GM19023 (cell line): ENCODE data around the gene RHBG.
"Not testable (repeated sequence)": the region's sequence is repeated elsewhere in the genome, so short reads cannot be mapped to it uniquely, and the experiment has no call there.

Source experiments
- ATAC-seq: cut with Tn5 transposase; IDR thresholded peaks from one replicate; pipeline ENCODE4 v1.9.1; 2021; ENCODE audit warnings: mild to moderate bottlenecking, moderate library complexity; ENCODE audit not compliant: unreplicated experiment

Gene RHBG, protein sequence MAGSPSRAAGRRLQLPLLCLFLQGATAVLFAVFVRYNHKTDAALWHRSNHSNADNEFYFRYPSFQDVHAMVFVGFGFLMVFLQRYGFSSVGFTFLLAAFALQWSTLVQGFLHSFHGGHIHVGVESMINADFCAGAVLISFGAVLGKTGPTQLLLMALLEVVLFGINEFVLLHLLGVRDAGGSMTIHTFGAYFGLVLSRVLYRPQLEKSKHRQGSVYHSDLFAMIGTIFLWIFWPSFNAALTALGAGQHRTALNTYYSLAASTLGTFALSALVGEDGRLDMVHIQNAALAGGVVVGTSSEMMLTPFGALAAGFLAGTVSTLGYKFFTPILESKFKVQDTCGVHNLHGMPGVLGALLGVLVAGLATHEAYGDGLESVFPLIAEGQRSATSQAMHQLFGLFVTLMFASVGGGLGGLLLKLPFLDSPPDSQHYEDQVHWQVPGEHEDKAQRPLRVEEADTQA

DNA sequence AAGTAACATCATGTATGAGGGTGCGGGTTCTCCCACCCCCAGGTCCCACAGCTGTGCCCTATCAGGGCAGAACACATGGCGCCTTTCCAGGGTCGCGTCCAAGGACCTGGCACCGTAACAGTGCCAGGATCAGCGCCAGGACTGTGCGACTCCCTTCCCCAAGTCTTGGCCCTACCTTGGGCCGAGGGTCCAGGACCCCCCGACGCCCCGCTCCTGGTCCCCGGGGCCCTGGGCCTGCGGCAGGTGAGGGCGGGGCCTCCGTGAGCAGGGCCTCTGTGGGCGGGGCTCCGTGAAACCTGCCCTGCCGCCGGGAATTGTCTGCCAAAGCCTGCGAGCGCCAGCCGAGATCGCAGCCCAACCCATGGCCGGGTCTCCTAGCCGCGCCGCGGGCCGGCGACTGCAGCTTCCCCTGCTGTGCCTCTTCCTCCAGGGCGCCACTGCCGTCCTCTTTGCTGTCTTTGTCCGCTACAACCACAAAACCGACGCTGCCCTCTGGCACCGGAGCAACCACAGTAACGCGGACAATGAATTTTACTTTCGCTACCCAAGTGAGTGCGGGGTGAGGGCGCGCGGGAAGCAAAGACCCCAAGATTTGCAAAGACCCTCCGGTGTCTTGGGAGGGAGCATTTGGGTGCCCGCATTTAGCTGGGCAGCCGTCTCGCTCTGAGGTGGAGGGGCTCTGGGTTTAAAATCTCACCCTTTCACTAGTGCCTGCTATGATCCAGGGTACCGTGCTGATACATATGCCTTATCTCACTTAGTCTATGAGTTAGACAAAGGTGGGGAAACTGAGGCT is at the start of gene RHBG:
TSS of gene RHBG (plus strand) at position 323 of the 796 bp plus-strand sequence. CDS start at position 362, 39 bp downstream.
- no peak for ATAC-seq

DNA sequence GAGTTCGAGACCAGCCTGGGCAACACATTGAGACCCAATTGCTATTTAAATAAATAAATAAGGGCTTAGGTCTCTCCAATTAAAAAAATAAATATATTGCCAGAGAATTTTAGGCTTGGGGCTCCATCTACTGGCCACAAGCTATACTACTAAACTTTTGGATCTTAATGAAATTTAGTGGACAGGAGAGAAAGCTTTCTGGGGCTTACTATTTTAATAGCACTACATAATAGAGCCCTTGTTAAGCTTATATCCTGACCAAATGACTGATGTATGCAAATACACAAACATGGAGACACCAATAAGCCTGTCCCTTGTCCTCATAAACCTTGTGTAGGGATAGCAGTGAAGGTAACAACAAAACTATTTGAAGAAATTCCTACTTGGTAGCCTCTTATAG is 49.3 kb upstream of the RHBG start:
- ATAC-seq, result no peak

DNA sequence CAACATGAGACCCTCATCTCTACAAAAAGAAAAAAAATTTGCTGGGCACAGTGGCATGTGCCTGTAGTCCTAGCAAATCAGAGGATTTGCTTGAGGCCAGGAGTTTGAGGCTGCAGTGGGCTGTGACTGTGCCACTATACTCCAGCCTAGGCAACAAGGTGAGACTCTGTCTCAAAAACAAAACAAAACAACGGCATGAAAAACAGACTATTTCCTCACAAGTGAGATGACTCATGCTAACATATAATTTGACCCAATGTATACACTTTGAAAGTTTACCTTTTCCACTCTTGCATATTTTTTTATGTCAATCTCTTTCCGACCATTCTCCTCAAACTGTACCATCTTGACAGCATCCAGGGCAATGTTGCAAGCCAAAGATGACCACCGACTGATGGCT is 48.5 kb upstream of the RHBG start:
- ATAC-seq, result no peak

DNA sequence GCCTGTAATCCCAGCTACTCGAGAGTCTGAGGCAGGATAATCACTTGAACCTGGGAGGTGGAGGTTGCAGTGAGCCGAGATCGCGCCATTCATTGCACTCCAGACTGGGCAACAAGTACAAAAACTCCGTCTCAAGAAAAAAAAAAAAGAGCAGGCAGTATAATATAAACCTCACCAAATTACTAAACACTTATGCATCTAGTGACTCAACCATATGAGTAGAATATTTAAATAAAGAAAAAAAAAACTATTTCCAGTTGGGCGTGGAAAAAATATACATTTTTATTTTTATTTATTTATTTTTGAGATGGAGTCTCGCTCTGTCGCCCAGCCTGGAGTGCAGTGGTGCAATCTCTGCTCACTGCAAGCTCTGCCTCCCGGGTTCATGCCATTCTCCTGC is 45.8 kb upstream of the RHBG start:
- not testable (repeated sequence) for ATAC-seq

DNA sequence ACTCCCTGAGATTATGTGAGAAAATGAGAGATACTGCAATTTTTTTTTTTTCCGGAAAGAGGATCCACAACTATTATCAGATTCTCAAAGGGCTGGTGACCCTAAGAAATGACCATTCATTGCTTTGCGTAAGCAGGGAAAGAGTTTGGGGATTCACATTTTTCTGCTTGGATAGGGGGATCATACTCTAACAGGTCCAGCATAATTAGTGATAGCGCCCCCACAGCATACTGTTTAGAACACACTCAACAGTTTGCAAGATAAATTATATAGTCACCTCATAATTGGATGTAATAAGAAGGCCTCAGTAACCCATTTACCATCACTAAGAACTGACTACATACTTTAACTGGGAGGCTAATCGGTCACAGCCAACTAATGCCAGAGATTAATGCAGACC is 32.8 kb upstream of the RHBG start:
- ATAC-seq, result no peak

DNA sequence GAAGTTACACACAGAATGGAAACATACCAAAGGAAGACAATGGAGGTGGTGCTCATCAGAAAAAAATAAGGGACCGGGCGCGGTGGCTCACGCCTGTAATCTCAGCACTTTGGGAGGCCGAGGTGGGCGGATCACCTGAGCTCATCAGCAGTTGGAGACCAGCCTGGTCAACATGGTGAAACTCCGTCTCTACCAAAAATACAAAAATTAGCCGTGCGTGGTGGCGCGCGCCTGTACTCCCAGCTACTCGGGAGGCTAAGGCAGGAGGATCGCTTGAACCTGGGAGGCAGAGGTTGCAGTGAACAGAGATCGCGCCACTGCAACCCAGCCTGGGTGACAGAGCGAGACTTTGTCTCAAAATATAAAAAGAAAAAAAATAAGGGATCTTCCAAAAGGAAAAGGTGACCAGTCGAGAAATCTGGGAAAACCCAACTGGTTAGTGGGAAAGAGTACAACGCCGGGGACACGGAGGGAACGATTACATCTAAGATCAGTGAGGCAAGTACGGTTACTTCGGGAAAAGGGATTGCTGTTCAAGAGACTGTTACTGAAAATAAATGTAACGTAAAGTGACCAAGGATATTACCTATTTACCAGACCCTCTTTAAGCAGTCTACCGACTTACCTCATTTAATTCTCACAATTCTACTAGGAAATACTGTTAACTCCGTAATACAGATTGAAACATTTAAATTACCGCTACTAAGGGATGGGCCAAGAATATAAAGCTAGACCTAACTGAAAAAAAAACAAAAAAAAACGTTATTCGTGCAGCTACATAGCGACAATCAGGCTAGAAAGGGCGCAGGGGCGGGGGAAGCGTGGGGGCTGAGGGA is 31.7 kb upstream of the RHBG start:
- no peak for ATAC-seq

DNA sequence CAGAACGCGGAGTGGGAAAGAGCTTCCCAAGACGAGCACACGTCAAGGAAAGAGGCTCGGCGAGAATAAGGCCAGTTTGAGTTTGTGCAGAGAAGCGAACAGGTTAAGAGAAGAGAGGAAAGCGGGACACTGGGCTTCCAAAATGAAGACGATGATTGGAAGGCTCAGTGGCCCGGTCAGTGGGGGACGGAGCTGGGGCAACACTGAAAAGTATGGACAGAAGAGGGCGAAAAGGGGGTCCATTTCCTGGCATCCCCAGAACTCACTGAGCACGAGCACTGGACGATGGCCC is 31.2 kb upstream of the RHBG start:
- ATAC-seq, result peak; percentile 1

DNA sequence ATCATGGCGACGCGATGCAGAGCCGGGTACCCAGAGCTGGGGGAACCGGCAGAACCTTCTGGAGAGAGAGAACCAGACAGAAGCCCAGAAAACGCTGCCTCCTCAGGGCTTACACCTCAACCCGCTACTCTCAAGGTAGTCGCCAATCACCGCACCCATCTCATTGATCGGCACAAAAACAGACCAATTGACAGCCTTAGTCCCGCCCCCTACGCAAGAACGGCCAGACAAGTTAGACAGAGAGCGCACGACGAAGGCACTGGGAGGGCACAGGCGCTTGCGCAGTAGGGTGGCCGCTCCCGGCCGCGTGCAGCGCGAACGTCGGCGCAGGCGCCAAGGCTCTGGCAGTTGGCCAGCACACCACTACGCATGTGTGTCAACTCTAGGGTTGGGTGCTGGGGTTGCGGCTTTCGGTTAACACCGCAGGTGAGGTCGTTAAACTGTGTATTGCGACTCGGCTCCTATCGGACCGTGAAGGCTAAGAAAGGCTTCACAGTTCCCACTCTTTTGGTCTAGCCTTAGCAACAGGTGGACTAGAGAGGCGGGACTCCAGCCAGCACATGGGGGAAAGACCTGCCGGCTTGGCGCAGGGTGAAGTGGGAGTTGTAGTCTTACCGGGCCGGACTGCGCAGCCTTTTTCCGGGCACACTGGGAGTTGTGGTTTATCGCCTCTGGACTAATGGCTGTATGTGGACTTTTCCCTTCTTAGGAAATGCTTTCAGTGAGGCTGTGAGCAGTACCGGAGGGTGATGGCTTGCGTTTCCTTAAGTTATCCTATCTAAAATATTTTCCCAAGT is 30.6 kb upstream of the RHBG start, which contains the start of the genes CCT3 and TSACC:
TSS of gene CCT3 (minus strand) at position 113 of the 797 bp plus-strand sequence. CDS start at position 5, 108 bp downstream.
TSS of gene TSACC (plus strand) at position 347 of the 797 bp plus-strand sequence. CDS start 1,232 bp downstream, outside the sequence.
- ATAC-seq, result peak; percentile 95

DNA sequence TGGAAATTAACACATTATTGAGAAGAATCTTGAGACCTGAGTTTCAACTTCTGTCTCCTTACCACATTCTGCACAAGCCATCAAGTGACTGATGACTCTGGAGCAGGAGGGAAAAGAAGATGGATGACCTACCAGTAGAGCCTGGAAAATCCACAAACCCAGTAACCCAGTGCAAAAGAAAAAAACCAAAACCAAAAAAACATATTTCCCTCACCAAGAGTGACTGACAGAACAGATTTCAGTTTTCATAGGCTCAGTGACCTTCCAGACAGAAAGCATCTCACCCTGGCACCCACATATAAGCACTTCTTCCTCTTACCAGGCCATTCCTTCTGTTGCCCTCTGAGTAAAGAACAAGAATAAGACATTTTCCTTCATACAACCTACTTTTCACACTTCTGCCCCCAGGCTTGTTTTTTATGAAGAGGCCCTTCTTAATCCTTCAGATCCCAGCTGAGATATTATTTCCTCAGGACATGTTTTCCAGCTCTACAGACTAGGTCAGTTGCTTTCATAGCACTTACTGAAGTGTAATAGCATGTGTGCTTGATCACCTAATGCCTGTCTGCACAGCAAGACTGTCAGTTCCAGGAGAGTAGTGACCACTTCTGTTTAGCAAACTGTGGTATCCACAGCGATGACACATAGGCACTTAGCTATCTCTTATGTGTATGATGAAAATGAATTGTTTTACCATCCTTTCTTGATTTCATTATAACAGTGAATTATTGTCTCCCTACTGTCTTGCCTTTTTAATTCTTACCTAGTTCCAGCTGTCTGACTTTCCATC is 26.6 kb upstream of the RHBG start:
- no peak for ATAC-seq

DNA sequence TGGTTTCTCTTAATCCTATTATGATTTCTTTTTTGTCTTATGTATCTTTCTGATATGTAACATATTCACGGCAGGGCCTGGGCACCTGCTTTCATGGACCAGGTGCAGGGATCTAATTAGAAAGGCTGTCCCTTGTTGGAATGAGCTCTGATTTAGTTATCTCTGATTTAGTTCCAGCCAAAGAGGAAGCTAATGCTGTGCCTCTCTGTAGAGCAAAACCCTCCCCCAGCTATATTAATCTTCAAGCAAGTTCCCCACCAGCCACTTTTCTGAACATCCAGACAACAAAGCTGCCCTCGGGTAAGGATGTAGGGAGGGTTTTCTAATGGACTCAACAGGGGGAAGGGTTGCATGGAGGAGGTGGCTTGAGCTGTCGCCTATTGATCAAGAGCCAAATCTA is 24.6 kb upstream of the RHBG start:
- no peak for ATAC-seq

DNA sequence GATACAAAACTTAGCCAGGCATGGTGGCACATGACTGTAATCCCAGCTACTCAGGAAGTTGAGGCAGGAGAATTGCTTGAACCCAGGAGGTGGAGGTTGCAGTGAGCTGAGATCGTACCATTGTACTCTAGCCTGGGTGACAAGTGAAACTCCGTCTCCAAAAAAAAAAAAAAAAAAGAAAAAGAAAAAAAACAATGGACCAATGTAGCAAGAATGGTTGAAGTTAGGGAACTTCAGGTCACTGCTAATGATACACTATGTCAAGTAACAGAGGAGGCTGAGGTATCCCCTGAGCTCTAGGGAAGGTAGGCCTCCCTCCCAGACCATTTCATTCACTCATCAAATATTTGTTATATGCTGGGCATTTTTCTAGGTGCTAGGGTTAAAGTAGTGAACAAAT is 23.0 kb upstream of the RHBG start:
- not testable (repeated sequence) for ATAC-seq

DNA sequence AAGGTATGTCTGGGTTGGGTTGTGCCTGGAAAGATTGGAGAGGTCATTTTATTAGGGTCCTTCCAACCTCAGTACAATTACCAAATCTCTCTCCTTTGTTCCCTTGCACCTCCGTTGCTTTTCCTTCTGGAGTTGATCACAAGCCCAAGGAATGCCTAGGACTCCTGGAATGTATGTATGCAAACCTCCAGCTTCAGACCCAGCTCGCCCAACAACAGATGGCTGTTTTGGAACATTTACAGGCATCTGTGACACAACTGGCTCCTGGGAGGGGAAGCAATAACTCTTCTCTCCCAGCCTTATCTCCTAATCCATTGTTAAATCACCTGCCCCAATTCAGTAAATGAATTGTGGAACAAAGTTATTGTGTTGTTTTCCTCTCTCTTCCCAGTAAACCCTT is 22.4 kb upstream of the RHBG start:
- ATAC-seq, result no peak

DNA sequence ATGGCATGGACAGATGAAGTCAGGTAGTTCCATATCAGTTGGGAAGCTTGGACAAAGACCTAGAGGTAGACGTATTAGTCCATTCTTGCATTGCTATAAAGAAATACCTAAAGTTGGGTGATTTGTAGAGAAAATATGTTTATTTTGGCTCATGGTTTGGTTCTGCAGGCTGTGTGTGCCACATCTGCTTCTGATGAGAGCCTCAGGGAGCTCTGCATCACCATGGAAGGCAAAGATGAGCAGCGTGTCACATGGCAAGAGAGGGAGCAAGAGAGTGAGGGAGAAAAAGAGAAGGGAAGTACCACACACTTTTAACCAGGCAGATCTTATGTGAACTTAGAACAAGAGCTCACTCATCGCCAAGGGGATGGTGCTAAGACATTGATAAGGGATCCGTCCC is 21.7 kb upstream of the RHBG start:
- ATAC-seq, result no peak

DNA sequence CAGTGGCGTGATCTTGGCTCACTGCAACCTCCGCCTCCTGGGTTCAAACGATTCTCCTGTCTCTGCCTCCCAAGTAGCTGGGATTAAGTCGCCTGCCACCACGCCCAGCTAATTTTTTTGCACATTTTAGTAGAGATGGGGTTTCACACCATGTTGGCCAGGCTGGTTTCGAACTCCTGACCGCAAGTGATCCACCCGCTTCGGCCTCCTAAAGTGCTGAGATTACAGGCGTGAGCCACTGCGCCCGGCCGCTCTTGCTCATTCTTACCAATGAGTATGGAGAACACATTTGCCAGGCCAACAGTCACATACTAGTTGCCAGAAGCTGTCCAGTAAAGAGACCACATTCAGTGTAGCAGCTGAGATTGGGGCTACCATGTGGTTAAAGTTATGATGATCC is 16.5 kb upstream of the RHBG start:
- not testable (repeated sequence) for ATAC-seq

DNA sequence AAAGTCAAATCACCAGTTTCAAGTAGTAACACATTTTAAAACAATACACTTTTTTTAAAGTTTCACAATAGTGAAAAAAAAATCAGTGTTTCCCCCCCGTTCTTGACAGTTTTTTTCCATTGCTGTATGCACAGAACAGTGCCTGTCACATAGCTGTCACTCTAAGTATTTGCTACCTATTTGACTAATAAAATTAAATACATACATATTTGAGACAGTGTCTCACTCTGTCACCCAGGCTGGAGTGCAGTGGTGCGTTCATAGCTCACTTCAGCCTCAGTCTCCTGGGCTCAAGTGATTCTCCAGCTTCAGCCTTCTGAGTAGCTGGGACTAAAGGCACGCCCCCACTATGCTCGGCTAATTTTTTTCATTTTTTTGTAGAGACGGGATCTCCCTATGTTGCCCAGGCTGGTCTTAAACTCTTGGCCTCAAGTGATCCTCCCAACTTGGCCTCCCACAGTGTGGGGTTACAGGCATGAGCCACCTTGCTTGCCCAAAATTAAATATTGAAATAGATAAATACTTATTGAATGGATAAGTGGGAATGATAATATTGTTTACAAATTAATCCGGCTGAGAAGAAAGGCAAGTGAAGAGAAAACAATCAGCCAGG is 12.6 kb upstream of the RHBG start:
- no peak for ATAC-seq

DNA sequence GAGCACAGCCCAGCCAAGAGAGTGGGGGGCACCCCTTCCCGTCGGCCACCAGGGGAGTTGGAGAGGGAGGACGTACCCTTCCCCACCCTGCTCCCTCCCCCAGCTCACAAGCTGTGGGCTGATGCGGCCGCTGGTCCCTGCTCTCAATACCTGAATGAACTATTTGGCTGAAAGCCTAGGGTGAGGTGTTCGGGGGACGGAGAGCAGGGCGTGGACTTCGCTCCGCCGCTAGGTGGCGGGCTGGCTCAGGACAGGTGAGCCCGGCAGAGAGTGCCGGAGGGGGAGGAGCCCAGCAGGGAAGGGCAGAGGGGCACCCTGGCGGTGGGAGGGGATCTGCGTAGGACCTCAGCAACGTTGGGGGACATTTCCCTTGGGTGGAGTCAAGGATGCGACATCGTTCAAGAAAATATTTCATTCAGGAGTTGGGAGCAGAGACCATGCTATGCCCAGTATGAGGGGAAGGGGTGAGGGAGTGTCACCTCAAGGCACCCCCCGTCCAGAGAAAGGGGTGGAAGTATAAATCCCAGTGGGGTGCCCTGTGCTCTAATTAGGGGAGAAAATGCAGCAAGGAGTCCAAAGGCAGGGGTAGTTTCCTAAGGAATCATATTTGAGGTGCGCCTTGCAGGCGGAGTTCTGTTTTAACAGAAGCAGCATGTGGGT is 12.0 kb upstream of the RHBG start:
- no peak for ATAC-seq

DNA sequence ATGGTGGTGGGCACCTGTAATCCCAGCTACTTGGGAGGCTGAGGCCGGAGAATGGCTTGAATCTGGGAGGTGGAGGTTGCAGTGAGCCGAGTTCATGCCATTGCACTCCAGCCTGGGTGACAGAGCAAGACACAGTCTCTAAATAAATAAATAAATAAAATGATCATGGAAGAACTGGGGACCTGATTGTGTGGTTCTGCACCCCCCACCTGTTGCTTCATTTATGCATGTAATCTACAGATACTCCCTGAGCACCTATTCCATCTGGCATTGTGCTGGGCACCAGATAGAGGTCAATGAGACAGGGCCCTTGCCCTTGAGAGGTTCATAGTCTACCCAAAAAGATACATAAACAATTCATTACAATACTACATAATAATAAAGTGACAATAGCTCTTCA is 11.0 kb upstream of the RHBG start:
- no peak for ATAC-seq

DNA sequence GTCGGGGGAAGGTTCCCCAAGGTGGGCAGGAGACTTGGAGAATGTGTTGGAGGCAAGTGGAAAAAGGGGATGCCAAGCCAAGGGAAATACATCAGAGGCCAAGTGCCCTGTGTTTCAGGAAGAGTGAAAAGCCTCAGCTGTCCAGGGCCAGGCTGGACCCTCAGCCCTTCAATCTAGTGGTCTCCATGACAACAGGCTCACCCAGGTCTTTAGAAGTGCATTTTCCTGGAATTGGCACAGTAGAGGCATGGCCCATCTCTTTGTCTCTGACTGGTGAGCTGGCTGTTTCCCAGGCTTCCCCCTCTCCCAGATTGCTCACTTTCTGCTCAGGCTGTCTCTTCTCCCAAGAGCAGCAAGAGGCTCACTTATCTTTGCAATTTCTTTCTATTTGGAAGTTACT is 10.4 kb upstream of the RHBG start:
- ATAC-seq, result no peak

DNA sequence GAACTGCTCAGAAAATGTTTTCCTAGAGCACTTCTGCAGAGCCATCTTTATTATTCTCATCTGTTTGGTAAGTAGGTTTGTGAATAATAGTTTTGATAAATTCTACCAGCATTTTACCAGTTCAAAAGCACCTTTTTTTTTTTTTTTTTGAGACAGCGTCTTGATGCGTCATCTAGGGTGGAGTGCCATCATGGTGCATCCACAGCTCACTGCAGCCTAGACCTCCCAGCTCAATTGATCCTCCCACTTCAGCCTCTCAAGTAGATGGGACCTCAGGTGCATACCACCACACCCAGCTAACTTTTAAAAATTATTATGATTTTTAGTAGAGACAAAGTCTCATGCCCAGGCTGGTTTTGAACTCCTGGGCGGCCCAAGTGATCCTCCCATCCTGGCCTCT is 9.8 kb upstream of the RHBG start:
- ATAC-seq, result no peak
